Activated CD4-positive, alpha-beta T cell treated with anti-CD3 and anti-CD28 coated beads, Interleukin-2, amount 50 U/mL, for 16 hours (primary cell): ENCODE results near the gene ITGB1.
A peak's percentile ranks its signal among the peaks of the same experiment; 100 is the strongest.
"Not testable (repeated sequence)": the region's sequence is repeated elsewhere in the genome, so short reads cannot be mapped to it uniquely, and the experiment has no call there.

ENCODE experiments used
- DNase-seq: peaks from one replicate; pipeline ENCODE4 v3.0.0-alpha.2; 2020

ITGB1 gene

DNA sequence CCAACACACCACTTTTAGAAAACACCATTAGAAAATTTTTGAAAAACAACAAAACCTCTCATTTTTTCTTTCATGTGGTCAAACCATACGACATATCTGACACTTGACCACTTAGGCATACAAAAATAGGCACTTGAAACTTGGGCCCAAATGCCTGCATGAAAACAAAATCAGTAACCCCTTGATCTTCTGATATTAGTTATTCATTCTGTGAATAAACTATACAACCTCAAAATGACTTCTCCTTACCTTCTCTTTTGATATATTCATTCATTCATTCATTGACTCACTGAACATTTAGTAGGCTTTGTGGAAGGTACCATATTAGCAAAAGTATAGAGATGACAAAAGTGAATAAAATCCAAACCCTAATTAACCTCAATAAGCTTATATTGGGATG is 26.4 kb downstream of the ITGB1 start:
- no peak for DNase-seq

DNA sequence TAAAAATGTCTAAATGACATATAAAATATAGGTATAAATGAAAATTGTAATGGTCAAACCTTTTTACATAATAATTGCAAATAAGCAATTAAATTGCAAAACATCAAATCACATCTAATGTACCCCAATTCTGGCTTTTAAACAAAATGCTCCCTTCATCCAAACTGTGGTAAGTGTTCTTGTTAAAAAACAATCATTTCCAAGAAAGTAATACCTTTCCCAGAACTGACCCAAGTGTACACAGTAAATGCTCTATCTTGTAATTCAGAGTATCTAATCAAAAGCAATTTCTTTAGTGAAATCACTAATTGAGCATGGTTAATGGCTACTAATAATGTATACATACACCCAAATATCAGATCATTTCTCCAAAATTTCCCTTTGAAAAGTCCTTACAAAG is 28.0 kb downstream of the ITGB1 start:
- DNase-seq, result no peak

DNA sequence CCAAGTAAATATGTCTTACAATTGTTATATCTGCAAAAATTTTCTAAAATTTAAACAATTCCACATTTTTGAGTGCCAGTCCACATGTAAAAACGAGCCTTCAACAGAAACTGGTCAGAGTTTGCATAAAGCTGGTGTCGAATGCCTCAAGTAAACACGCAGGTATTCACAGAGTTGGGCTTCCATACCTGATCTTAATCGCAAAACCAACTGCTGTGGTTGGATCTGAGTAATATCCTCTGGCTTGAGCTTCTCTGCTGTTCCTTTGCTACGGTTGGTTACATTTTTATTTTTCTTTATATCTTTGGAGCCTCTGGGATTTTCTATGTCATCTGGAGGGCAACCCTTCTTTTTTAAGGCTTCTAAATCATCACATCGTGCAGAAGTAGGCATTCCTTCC is 28.4 kb downstream of the ITGB1 start:
- peak; percentile 57 for DNase-seq

DNA sequence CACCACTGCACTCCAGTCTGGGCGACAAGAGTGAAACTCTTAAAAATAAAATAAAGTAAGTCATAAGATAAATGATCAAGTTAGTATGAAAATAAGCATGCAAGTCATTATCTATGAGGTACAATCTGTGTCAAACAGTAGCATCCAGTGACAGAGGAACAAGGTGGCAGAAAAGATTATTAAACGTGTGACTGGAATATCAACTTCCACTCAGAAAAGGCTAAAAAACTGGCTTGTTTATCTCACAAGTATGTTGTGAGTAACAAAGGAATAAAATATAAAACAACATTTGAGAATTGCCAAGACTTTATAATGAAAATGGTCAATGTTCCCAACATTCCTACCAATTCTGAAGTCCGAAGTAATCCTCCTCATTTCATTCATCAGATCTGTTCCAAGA is 30.3 kb downstream of the ITGB1 start:
- no peak for DNase-seq

DNA sequence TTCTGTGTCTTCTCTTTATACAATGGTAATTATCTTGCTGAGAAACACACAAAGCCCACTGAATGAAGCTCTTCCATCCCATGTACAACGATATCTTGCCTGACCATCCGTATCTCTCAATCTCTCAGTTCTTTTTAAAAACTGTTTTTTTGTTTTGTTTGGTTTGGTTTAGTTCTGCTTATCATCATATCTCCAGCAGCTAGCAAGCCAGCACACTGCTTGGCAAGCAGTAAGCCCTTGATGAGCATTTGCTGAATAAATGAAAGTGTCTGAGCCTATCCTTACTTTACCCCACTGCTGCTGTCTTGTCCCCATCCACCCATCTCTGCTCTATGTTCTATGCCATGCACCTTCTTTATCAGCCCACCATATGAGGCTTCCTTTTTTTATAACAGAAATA is 34.2 kb downstream of the ITGB1 start:
- no peak for DNase-seq

DNA sequence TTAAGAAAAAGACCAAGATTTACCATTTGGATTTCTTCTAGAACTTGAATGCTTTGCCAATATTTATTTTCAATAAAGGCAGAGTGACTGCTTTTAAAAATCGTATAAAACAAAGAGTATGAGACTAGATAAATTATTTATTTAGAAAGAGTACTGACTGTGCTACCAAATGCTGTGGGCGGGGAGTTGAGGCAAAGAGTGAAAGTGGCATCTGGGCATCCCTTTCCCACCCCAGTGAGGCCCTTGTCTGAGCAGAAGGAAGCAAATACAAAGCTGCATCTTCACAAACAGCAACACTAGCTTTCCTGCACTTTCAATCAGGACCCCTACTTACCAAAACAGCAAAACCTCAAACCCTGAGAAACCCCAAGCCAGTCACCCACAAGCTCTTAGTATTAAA is 34.9 kb downstream of the ITGB1 start:
- DNase-seq, result no peak

DNA sequence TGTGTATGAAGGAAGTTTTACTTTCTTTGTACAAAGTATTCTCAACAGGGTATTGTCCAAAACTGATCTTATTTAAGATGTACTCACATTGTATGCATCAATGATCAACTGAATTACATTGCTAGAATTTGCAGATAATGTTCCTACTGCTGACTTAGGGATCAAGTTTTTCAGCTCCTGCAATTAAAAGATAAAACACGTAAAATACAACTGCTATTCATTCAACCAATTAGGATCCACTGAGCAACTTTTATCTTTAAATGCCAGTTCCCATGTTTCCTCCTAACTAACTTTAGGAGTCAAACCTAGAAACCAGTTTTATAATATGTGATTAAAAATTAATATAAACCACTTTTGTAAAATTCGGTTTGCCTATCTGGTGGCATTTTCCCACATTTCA is 35.9 kb downstream of the ITGB1 start:
- no peak for DNase-seq

DNA sequence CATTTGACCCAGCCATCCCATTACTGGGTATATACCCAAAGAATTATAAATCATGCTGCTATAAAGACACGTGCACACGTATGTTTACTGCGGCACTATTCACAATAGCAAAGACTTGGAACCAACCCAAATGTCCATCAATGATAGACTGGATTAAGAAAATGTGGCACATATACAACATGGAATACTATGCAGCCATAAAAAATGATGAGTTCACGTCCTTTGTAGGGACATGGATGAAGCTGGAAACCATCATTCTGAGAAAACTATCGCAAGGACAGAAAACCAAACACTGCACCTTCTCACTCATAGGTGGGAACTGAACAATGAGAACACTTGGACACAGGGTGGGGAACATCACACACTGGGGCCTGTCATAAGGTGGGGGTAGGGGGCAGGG is 40.2 kb downstream of the ITGB1 start:
- DNase-seq, result not testable (repeated sequence)

DNA sequence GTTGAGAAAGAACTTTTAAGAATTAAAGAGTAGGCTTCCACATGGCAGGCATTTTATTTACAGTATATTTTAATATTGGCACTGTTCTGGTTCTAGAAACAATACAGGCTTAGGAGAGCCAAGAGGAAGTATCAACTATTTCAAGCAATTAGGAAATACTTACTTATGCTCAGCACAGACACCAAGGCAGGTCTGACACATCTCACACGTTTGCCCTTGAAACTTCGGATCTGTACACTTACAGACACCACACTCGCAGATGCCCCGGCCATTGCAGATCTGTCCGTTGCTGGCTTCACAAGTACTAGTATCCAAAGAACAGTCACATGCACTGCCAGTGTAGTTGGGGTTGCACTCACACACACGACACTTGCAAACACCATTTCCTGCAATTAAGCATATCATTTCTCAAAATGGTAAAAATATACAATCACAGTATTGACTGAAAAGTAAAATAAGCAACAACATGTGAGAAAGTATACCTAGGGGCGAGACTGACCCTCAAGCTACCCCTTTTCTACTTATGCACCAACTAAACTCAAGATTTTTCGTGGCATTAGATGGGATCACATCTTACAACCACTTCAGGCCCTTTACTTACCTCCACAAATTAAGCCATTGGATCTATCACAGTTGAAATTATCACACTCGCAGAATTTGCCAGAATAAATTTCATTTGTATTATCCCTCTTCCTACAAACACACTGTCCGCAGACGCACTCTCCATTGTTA is 46.6 kb downstream of the ITGB1 start:
- DNase-seq, result no peak

DNA sequence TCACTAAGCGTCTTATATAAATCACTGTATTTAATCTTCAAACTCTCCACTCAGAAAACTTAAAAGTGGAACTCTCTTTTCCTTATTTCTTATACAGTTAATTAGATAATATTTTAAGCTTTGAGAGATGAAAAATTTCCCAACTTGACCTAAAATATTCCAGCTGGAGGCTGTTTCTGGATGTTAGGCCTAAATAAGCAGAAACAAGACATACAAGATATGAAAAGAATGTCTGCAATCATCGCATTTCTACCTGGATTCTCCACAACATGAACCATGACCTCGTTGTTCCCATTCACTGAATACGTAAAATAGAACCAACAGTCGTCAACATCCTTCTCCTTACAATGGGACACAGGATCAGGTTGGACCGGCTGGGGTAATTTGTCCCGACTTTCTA is 48.1 kb downstream of the ITGB1 start:
- not testable (repeated sequence) for DNase-seq

DNA sequence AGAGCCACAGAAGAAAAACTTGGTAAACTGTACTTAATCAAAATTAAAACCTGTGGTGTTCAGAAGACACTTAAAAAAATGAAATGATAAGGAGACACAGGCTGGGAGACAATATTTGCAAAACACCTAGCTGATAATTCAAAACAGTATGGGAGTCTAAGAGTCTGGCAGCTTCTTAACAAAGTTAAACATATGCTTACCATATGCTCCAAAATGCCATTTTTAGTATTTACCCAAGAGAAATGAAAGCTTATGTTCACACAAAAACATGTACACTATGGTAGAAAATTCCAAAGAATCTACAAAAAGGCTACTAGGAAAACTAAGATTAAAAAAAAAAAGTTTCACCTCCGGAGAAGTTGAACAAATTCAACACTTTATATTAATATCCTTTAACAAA is 48.6 kb downstream of the ITGB1 start:
- DNase-seq, result no peak

DNA sequence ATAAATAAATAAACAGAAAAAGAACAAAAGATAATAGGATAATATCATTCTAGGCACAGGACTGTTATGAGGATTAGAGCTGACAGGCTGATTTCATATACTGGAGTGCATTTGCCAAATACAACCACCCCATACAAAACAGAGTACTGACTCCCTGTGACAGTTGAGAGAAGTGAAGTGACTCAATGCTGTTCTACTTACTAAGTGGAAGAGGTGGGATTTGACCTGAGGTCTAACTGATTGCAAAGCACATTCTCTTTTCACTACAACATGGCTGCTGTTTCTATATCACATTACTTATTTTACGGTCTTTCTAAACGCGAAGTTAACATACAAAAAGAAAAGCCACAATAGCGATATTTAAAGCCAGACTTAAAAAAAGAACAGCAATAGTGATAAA is 51.4 kb downstream of the ITGB1 start:
- DNase-seq, result no peak

DNA sequence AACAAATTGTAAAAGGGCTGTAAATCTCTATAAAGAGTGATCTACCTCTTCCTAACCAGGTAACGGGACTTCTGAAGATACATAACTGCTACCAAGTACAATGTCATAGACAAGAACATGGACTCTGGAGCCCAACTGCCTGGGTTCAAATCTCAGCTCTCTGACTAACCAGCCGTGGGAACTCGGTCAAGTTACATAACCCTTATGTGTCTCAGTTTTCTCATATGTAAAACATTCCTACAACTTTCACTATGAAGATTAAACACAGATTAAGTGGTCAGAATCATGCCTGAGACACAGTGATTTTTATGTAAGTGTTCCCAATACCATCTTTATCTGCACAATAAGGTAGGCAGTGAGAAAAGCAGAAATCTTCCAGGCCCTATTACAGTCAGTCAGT is 52.6 kb downstream of the ITGB1 start:
- DNase-seq, result no peak

DNA sequence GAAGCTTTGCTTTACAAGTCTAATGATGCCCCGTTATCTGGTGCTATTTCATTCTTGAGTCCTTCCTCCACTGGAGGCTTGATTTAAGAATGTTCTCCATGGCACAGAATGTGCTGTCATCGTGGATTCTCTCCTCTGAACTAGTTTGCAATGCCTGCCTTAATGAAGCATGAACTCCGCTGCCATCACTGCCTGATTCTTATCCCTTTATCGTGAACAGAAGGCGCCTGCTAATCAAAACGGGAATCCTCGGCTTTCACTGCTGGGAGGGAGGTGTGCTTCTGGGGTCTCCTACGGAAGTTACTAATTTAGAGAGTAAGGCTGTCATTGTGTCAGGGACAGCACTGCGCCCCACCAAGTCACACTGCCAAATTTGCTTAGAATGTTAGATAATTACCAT is 56.2 kb downstream of the ITGB1 start:
- DNase-seq, result no peak

DNA sequence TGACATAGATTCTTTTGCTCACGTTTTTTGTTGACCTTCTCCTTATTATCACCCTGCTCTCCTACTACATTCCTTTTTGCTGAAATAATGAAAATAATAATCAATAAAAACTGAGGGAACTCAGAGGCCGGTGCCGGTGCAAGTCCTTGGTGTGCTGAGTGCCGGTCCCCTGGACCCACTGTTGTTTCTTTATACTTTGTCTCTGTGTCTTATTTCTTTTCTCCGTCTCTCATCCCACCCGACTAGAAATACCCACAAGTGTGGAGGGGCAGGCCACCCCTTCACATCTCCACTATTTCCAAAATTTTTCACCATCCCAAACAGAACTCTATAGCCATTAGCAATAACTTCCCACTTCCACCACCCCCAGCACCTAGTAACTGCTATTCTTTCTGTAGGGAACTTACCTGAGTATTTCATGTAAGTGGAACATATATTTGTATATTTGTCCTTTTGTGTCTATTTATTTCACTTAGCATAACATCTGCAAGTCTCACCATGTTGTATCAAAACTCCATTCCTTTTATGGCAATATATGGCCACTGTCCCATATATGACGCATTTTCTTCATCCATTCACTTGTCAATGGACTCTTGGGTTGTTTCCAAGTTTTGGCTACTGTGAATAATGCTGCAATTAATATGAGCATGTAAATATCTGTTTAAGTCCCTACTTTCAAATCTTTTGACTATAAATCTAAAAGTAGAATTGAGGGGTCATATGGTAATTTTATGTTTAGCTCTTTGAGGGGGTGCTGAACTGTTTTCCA is 62.6 kb downstream of the ITGB1 start:
- not testable (repeated sequence) for DNase-seq

DNA sequence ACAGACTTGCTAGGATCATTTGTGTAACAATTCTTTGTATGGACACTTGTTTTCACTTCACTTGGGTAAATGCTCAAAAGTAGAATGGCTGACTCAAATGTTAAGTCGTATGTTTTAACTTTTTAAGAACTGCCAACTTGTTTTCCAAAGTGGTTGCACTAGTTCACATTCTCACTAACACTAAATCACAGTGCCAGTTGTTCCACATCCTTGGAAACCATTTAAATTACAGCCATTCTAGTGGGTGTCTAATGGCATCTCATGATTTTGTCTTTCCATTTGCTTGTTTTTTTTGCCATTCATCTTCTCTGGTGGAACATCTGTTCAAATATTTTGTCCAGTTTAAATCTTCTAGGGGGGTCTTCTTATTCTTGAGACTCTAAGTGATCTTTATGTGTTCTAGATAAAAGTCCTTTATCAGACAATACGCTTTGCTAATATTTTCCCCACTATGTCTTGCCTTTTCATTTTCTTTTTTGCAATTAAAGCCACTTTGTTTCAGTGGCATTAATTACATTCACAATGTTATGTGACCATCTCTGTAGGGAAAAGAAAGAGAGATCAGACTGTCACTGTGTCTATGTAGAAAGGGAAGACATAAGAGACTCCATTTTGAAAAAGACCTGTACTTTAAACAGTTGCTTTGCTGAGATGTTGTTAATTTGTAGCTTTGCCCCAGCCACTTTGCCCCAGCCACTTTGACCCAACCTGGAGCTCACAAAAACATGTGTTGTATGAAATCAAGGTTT is 63.9 kb downstream of the ITGB1 start:
- DNase-seq, result no peak

DNA sequence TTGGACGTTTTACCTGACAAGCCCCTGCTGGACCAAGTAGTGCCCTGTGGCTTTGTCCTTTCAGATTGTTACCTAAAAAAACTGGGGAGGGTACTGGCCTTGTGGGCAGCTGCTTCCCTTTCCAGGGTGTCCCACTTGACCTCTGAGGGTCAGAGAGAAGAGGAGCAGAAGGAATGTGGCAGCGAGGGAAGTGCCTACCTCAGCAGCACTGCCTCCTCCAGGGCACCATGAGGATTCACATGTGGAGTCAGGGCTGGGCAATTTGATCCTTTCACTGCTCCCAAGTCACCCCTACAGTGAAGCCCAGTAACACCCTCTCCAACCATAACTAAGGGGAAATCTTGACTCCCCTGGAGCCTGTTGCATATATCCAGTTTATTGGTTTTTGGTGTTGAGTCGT is 64.6 kb downstream of the ITGB1 start:
- no peak for DNase-seq

DNA sequence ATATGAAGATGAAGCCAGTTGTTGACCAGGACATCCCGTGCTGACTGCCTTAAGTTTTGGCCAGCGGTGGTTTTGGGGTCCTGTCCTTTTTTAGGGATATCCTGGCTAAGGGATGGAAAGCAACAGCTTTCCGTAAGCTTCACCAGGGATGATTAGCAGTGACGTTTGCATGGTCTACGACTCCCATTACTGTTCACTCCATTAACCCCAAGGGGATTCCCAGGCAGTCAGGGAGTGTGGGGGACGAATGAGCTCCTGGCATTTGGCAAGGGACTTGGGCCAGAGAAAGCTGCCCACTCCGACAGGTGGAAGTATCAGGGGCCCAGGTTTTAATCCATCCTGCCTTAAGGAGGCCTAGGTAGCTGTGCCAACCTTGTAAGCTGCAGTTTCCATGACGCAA is 66.8 kb downstream of the ITGB1 start:
- no peak for DNase-seq

DNA sequence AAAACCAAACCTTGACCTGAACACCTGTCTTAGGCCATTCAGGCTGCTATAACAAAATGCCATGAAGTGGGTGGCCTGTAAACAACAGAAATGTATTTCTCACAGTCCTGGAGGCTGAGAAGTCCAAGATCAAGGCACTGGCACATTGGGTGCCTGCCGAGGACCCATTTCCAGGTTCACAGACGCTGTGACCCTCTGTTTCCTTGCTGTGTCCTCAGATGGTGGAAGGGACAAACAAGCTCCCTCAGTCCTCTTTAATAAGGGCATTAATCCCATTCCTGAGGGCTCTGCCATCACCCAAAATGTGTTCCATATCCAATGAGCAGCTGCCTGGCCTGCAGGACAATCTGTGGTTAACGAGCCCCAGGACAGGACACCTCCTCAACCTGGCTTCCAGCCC is 67.6 kb downstream of the ITGB1 start:
- no peak for DNase-seq

DNA sequence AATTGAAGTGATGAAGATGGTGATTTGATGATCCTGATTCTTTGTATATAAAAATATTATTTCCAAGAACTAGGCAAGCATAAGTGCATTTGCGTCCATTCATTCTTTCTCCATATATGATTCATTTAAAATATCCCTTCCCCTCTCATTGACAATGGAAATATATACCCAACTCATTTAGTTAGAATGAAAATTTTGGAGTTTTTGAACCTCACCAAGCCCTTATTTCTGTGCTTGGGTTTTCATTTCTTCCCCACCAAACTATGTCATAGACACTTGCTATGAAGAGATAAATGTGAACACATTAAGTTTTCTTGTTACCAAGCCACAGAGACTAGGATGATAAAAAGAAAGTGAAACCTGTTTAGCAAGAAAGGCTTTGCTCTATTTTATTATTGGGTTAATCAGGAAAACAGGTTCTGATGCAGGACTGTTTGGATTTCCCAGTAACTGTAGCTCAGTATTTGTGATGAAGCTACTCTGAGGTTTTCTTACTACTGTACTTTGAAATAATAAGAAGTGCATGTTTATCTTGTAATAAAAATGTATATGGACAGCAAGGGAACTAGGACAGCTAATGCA is 68.3 kb downstream of the ITGB1 start:
- no peak for DNase-seq

DNA sequence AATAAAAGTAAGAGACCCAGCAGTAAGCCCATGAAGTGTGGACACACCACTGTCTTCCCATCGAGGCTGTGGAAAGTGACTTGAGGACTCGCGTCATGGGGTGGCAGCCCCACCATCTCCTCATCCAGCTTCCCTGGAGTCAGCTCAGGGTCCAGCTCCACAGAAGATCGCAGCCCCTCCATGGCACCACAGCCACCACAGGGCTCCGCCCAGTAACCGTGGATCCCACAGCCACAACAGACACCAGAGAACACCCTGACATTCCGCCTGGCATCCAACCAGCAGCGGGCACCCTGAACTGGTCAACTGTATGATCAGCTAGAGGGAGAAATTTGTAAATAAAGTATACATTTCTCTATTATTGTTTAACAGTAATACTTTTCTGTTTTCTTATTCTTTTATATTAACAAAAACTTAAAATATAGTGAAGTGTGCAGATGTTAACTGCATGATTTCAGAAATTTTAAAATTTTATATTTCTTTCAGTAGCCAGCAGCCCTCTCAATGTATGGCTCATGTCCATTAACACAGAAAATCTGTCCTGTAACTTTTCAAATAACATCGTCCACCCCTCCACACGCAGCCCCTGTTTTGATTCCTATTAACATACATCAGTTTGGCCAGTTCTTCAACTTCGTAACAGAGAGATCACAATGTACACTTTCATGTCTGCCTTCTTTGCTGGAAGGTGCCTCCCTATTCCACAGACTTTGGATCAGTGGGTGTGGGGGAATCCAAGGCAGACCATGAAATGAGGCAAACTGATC is 69.7 kb downstream of the ITGB1 start:
- DNase-seq, result no peak

DNA sequence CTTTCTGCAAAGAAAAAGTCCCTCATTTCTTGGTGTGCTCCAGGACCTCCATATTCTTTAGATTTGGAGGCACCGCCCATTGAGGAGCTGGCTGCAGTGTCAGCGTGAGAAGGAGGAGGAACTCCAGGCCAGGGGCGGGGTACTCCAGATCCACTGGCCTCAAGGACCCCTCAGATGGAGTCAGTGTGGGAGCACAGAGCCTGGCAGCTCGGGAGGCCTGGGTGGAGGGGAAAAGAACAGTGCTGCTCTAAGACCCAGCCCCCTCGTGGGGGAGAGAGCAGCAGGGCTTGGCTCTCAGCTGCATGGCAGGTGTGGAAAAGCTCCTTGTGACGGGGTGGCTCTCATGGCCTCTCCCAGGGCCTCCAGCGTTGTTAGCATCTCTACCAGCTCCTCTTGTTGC is 70.5 kb downstream of the ITGB1 start:
- DNase-seq, result no peak

DNA sequence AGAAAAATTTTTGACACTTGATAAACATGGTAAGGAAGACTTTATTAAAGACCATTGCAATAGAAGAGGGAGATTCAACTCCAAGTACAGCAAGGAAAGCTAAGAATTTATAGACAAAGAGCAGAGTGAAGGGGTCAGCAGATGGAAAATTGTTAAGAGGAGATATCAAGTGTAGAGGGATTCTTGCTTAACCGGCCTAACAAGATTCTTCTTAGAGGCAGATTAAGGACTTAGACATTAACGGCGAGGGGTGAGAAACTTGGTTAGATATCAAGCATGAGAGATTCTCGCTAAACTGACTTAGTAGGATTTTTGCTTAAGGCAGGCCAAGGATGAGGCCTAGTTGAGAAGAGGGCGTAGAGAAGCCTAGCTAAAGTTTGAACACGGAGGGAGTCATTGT is 76.0 kb downstream of the ITGB1 start:
- DNase-seq, result no peak
